Measurements from ENCODE around the gene MAPK8IP1. TPM values are rescaled to one million over a fixed set of nuclear protein-coding genes. Genes with fewer than 3 reads are reported as not detected.

The MAPK8IP1 gene
- total and polyA plus RNA-seq, 2 donors (not counting 1 experiment from before 2014, with no cell fraction given), result 2.1 to 4.0 TPM

DNA sequence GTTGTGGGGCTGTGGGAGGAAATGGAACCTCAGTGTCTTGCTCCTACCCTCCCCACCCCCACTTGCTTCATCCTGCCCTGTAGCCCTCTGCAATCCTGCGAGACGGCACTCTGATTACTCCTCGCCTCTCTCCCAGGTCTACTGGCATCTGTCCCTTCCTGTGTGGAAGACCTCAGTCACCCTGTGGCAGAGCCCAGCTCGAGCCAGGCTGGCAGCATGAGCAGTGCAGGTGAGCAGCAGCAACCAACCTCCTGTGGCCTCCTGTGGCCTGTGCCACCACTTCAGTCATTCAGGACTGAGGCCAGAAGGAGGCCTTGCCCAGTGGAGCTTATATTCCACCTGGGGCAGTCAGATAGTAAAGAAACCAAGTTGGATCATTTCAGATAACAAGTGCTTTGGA lies 14.7 kb upstream of the MAPK8IP1 start:
- H3K9ac ChIP-seq (ENCODE audit: low read length), result no peak overlapping the region
- intact Hi-C loops (cut with micrococcal nuclease), result no loop called here
- H3K9me3 ChIP-seq (ENCODE audit: control extremely low read depth in 1 of 3, control insufficient read depth in 2 of 3, insufficient read depth in 1 of 3, low read length in 2 of 3), result no peaks in the 10 kb centered on the region
- H4K20me1 ChIP-seq (ENCODE audit: control insufficient read depth, insufficient read depth, low read length, poor library complexity, severe bottlenecking), result no peaks in the 10 kb centered on the region
- DNase-seq (no peak), ATAC-seq (ENCODE audit: low read depth) (no peak)
- H3K27me3 ChIP-seq (replicated peaks in 1 of 4; ENCODE audit: control extremely low read depth in 1 of 4, control insufficient read depth in 3 of 4, insufficient read depth in 4 of 4, low read length in 3 of 4), result no peaks in the 10 kb centered on the region
- H3K4me1 ChIP-seq (ENCODE audit: control insufficient read depth in 2 of 2, insufficient read depth in 2 of 2, low read length in 2 of 2), result no peaks in the 10 kb centered on the region
- no peaks in the 10 kb centered on the region for H3K9me3 Mint-ChIP-seq (ENCODE audit: insufficient read depth)
- POLR2A ChIA-PET, result no interaction called here
- no peaks in the 10 kb centered on the region for H3K79me2 ChIP-seq (ENCODE audit: control insufficient read depth, insufficient read depth, low read length)
- no peak overlapping the region for H2AFZ ChIP-seq (ENCODE audit: insufficient read depth, low read depth, low read length, poor library complexity, severe bottlenecking)
- no peak overlapping the region for H3K4me3 Mint-ChIP-seq
- no peaks in the 10 kb centered on the region for H3K27me3 Mint-ChIP-seq
- H3K4me2 ChIP-seq (replicated peaks; ENCODE audit: low read depth, low read length, poor library complexity, severe bottlenecking), result no peak overlapping the region
- 100% methylated on average over 4 of the region's 4 CpGs for WGBS (ENCODE audit: insufficient coverage)
- H3K36me3 ChIP-seq (replicated peaks in 1 of 2; ENCODE audit: control extremely low read depth in 1 of 2, control insufficient read depth in 1 of 2, extremely low read depth in 1 of 2, insufficient read depth in 2 of 2, low read length in 1 of 2), result peaks cover 0 to 75% of the 10 kb centered on the region in 2 experiments
- H3K4me1 Mint-ChIP-seq, result no peaks in the 10 kb centered on the region
- TF ChIP-seq EZH2 (IDR thresholded peaks at IDR 0.05; ENCODE audit: borderline replicate concordance, insufficient read depth, low read depth, low read length, poor library complexity, severe bottlenecking), result no peak
- TF ChIP-seq, protein P1, sequence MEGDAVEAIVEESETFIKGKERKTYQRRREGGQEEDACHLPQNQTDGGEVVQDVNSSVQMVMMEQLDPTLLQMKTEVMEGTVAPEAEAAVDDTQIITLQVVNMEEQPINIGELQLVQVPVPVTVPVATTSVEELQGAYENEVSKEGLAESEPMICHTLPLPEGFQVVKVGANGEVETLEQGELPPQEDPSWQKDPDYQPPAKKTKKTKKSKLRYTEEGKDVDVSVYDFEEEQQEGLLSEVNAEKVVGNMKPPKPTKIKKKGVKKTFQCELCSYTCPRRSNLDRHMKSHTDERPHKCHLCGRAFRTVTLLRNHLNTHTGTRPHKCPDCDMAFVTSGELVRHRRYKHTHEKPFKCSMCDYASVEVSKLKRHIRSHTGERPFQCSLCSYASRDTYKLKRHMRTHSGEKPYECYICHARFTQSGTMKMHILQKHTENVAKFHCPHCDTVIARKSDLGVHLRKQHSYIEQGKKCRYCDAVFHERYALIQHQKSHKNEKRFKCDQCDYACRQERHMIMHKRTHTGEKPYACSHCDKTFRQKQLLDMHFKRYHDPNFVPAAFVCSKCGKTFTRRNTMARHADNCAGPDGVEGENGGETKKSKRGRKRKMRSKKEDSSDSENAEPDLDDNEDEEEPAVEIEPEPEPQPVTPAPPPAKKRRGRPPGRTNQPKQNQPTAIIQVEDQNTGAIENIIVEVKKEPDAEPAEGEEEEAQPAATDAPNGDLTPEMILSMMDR (IDR thresholded peaks at IDR 0.05), result no peak
- CTCF ChIA-PET, result interaction anchor here (1.5 to 6.5 kb wide), 4 partner anchors 10 to 137 kb away, joined by 3 to 87 read pairs (median 15); no protein-coding TSS in a partner anchor
- no peak overlapping the region for H3K27ac ChIP-seq (ENCODE audit: low read length in 2 of 2)
- H3K27ac Mint-ChIP-seq, result no peak overlapping the region
- H3K4me3 ChIP-seq (ENCODE audit: control extremely low read depth in 1 of 5, extremely low read depth in 1 of 5, insufficient read depth in 1 of 5, low read depth in 2 of 5, low read length in 4 of 5), result no peak overlapping the region

DNA sequence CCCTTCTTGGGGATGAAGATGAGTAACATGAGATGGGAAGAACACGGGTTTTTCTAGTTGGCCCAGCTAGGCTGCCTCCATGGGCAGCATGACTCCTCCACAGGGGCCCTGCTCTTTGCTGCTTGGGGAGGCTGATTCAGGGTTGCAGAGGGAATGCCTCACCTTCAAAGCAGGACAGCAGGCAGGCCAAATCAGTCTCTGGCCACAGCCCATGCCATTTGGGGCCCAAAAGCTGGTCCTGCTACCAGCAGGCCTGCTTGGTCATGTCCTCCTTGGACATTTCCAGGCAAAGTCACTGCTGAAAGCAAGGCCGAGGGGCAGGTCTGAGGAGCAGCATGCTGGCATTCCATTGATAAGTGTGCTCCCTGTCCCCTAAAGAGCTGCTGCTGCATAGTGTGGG lies 13.8 kb upstream of the MAPK8IP1 start:
- TF ChIP-seq EZH2 (IDR thresholded peaks at IDR 0.05; ENCODE audit: borderline replicate concordance, insufficient read depth, low read depth, low read length, poor library complexity, severe bottlenecking), result no peak
- TF ChIP-seq, protein P1 (IDR thresholded peaks at IDR 0.05), result no peak
- Histone ChIP-seq H2AFZ (ENCODE audit: insufficient read depth, low read depth, low read length, poor library complexity, severe bottlenecking) (no peak overlapping the region), H3K9me3 (ENCODE audit: control extremely low read depth in 1 of 3, control insufficient read depth in 2 of 3, insufficient read depth in 1 of 3, low read length in 2 of 3) (no peaks in the 10 kb centered on the region), H3K79me2 (ENCODE audit: control insufficient read depth, insufficient read depth, low read length) (no peaks in the 10 kb centered on the region), H3K27me3 (replicated peaks in 1 of 4; ENCODE audit: control extremely low read depth in 1 of 4, control insufficient read depth in 3 of 4, insufficient read depth in 4 of 4, low read length in 3 of 4) (no peaks in the 10 kb centered on the region), H3K4me2 (replicated peaks; ENCODE audit: low read depth, low read length, poor library complexity, severe bottlenecking) (no peak overlapping the region), H3K4me1 (ENCODE audit: control insufficient read depth in 2 of 2, insufficient read depth in 2 of 2, low read length in 2 of 2) (no peaks in the 10 kb centered on the region), H3K9ac (ENCODE audit: low read length) (no peak overlapping the region), H4K20me1 (ENCODE audit: control insufficient read depth, insufficient read depth, low read length, poor library complexity, severe bottlenecking) (no peaks in the 10 kb centered on the region), H3K4me3 (ENCODE audit: control extremely low read depth in 1 of 5, extremely low read depth in 1 of 5, insufficient read depth in 1 of 5, low read depth in 2 of 5, low read length in 4 of 5) (no peak overlapping the region), H3K36me3 (replicated peaks in 1 of 2; ENCODE audit: control extremely low read depth in 1 of 2, control insufficient read depth in 1 of 2, extremely low read depth in 1 of 2, insufficient read depth in 2 of 2, low read length in 1 of 2) (peaks cover 0 to 73% of the 10 kb centered on the region in 2 experiments), H3K27ac (ENCODE audit: low read length in 2 of 2) (no peak overlapping the region)
- Mint-ChIP-seq H3K4me1 (no peaks in the 10 kb centered on the region), H3K27me3 (no peaks in the 10 kb centered on the region), H3K9me3 (ENCODE audit: insufficient read depth) (no peaks in the 10 kb centered on the region), H3K4me3 (no peak overlapping the region), H3K27ac (no peak overlapping the region)
- ChIA-PET CTCF (interaction anchor here (0.9 to 6.5 kb wide), 12 partner anchors 8 to 140 kb away, joined by 3 to 87 read pairs (median 5); no protein-coding TSS in a partner anchor), POLR2A (no interaction called here)
- 94% methylated on average over 2 of the region's 2 CpGs for WGBS (ENCODE audit: insufficient coverage)
- intact Hi-C loops (cut with micrococcal nuclease), result no loop called here
- no peak for ATAC-seq (ENCODE audit: low read depth)
- no peak for DNase-seq

Data from B cell (primary cell).